ENCODE data around the gene DIPK1A. TPM values are rescaled to one million over a fixed set of nuclear protein-coding genes. Genes with fewer than 3 reads are reported as not detected.

DIPK1A gene
- total and polyA plus RNA-seq, 2 experiments from 2014 or later: 26.6 to 51.6 TPM

GRCh38 chr1:92817137-92817697 is 144.0 kb downstream of the DIPK1A start:
- in situ Hi-C loops (cut with MboI): loop anchor here (5.0 kb wide), 1 partner anchor 70 kb away; no protein-coding TSS in a partner anchor
- Histone ChIP-seq H3K27me3 (replicated peaks; ENCODE audit: insufficient read depth) (no peaks in the 10 kb centered on the region), H3K4me1 (ENCODE audit: insufficient read depth) (peaks cover 10% of the 10 kb centered on the region; the same call in 1 of the 2 replicates), H2AFZ (no peak overlapping the region), H3K27ac (no peak overlapping the region), H3K9me2 (ENCODE audit: insufficient read depth) (no peaks in the 10 kb centered on the region), H4K20me1 (ENCODE audit: insufficient read depth) (no peaks in the 10 kb centered on the region), H3F3A (ENCODE audit: insufficient read depth) (peaks cover 9% of the 10 kb centered on the region; the same call in 1 of the 2 replicates), H3K36me3 (ENCODE audit: low read depth) (no peaks in the 10 kb centered on the region), H3K9me3 (ENCODE audit: low read depth) (no peaks in the 10 kb centered on the region), H3K4me3 (no peak overlapping the region), H3K79me2 (ENCODE audit: insufficient read depth) (no peaks in the 10 kb centered on the region), H3K9ac (no peak overlapping the region), H3K4me2 (ENCODE audit: unreplicated experiment) (no peak overlapping the region)
- TF ChIP-seq EZH2 (IDR thresholded peaks at IDR 0.05; ENCODE audit: insufficient read depth, poor library complexity, severe bottlenecking): no peak
- no peak for DNase-seq
- 19 to 21% methylated on average over 1 of the region's 1 CpG for WGBS, 2 experiments (ENCODE audit: low coverage in 1 of 2, low lambda C conversion rate in 2 of 2, missing lambda C conversion rate in 2 of 2)

GRCh38 chr1:92816732-92817131 is 144.5 kb downstream of the DIPK1A start:
- H2AFZ ChIP-seq: no peak overlapping the region
- H3K9ac ChIP-seq: no peak overlapping the region
- H3F3A ChIP-seq (ENCODE audit: insufficient read depth): peaks cover 9% of the 10 kb centered on the region; the same call in 1 of the 2 replicates
- H3K9me2 ChIP-seq (ENCODE audit: insufficient read depth): no peaks in the 10 kb centered on the region
- peaks cover 10% of the 10 kb centered on the region; the same call in 1 of the 2 replicates for H3K4me1 ChIP-seq (ENCODE audit: insufficient read depth)
- 78 to 79% methylated on average over 2 of the region's 2 CpGs for WGBS, 2 experiments (ENCODE audit: low coverage in 1 of 2, low lambda C conversion rate in 2 of 2, missing lambda C conversion rate in 2 of 2)
- H3K36me3 ChIP-seq (ENCODE audit: low read depth): no peaks in the 10 kb centered on the region
- no peak for TF ChIP-seq EZH2phosphoT487 (IDR thresholded peaks at IDR 0.05; ENCODE audit: insufficient read depth, low read depth)
- DNase-seq: no peak
- H3K4me3 ChIP-seq: no peak overlapping the region
- in situ Hi-C loops (cut with MboI): loop anchor here (5.0 kb wide), 1 partner anchor 69 kb away; no protein-coding TSS in a partner anchor
- no peaks in the 10 kb centered on the region for H3K27me3 ChIP-seq (replicated peaks; ENCODE audit: insufficient read depth)
- no peaks in the 10 kb centered on the region for H3K79me2 ChIP-seq (ENCODE audit: insufficient read depth)
- H3K27ac ChIP-seq: no peak overlapping the region
- no peaks in the 10 kb centered on the region for H4K20me1 ChIP-seq (ENCODE audit: insufficient read depth)
- H3K9me3 ChIP-seq (ENCODE audit: low read depth): no peaks in the 10 kb centered on the region
- H3K4me2 ChIP-seq (ENCODE audit: unreplicated experiment): no peak overlapping the region

- TF ChIP-seq EZH2 (IDR thresholded peaks at IDR 0.05; ENCODE audit: insufficient read depth, poor library complexity, severe bottlenecking) (no peak), EZH2phosphoT487 (IDR thresholded peaks at IDR 0.05; ENCODE audit: insufficient read depth, low read depth) (no peak)
- no peaks in the 10 kb centered on the region for H3K36me3 ChIP-seq (ENCODE audit: low read depth)
- H3K4me3 ChIP-seq: no peak overlapping the region
- H3K79me2 ChIP-seq (ENCODE audit: insufficient read depth): no peaks in the 10 kb centered on the region
- H3K27ac ChIP-seq: no peak overlapping the region
- peak; percentile 52 for DNase-seq
- H4K20me1 ChIP-seq (ENCODE audit: insufficient read depth): no peaks in the 10 kb centered on the region
- peaks cover 15% of the 10 kb centered on the region for H3F3A ChIP-seq (ENCODE audit: insufficient read depth)
- H3K9ac ChIP-seq: no peak overlapping the region
- no peak overlapping the region for H3K4me2 ChIP-seq (ENCODE audit: unreplicated experiment)
- no peaks in the 10 kb centered on the region for H3K9me2 ChIP-seq (ENCODE audit: insufficient read depth)
- H3K27me3 ChIP-seq (replicated peaks; ENCODE audit: insufficient read depth): no peaks in the 10 kb centered on the region
- peaks cover 20% of the 10 kb centered on the region for H3K4me1 ChIP-seq (ENCODE audit: insufficient read depth)
- in situ Hi-C loops (cut with MboI): no loop called here
- no peak overlapping the region for H2AFZ ChIP-seq
- H3K9me3 ChIP-seq (ENCODE audit: low read depth): no peaks in the 10 kb centered on the region
These were observed 152.9 kb downstream of the DIPK1A start for GRCh38 chr1:92808381-92808780.

GRCh38 chr1:92805216-92805615 is 156.0 kb downstream of the DIPK1A start:
- H3K27ac ChIP-seq: peak overlapping the region; percentile 41
- H3K27me3 ChIP-seq (replicated peaks; ENCODE audit: insufficient read depth): no peaks in the 10 kb centered on the region
- peaks cover 20% of the 10 kb centered on the region for H3K4me1 ChIP-seq (ENCODE audit: insufficient read depth)
- no peaks in the 10 kb centered on the region for H3K9me3 ChIP-seq (ENCODE audit: low read depth)
- H3K79me2 ChIP-seq (ENCODE audit: insufficient read depth): no peaks in the 10 kb centered on the region
- TF ChIP-seq EZH2 (IDR thresholded peaks at IDR 0.05; ENCODE audit: insufficient read depth, poor library complexity, severe bottlenecking) (no peak), EZH2phosphoT487 (IDR thresholded peaks at IDR 0.05; ENCODE audit: insufficient read depth, low read depth) (no peak)
- peak overlapping the region; percentile 64 for H3K4me2 ChIP-seq (ENCODE audit: unreplicated experiment)
- no peaks in the 10 kb centered on the region for H4K20me1 ChIP-seq (ENCODE audit: insufficient read depth)
- in situ Hi-C loops (cut with MboI): no loop called here
- WGBS, 2 experiments (ENCODE audit: low coverage in 1 of 2, low lambda C conversion rate in 2 of 2, missing lambda C conversion rate in 2 of 2): 92 to 97% methylated on average over 1 of the region's 1 CpG
- no peak for DNase-seq
- peaks cover 18% of the 10 kb centered on the region for H3F3A ChIP-seq (ENCODE audit: insufficient read depth)
- H2AFZ ChIP-seq: peak overlapping the region; percentile 59
- peak overlapping the region; percentile 9; the same call in 1 of the 2 replicates for H3K9ac ChIP-seq
- no peaks in the 10 kb centered on the region for H3K9me2 ChIP-seq (ENCODE audit: insufficient read depth)
- H3K36me3 ChIP-seq (ENCODE audit: low read depth): no peaks in the 10 kb centered on the region
- H3K4me3 ChIP-seq: peak overlapping the region; percentile 26; the same call in 1 of the 2 replicates
